UCSD-AML1 (cell line): Measurements from ENCODE around the gene AQP5.
"Not testable (repeated sequence)": the region's sequence is repeated elsewhere in the genome, so short reads cannot be mapped to it uniquely, and the experiment has no call there.

Source experiments
- DNase-seq: peaks from one replicate; lab custom pipeline; 2025; ENCODE audit not compliant: unreplicated experiment; lab: John Stamatoyannopoulos, UW

AQP5 gene

GRCh38 chr12:49979016-49979586, 17.4 kb downstream of the AQP5 start:
- no peak for DNase-seq

- DNase-seq = no peak
Observed at GRCh38 chr12:49979791-49980190, 18.1 kb downstream of the AQP5 start.

- DNase-seq = no peak
Observed at GRCh38 chr12:49980501-49981349, 19.1 kb downstream of the AQP5 start.

GRCh38 chr12:49982246-49983087, 20.8 kb downstream of the AQP5 start:
- DNase-seq = no peak

GRCh38 chr12:49983892-49984291, 22.2 kb downstream of the AQP5 start:
- no peak for DNase-seq

- no peak for DNase-seq
Observed at GRCh38 chr12:49984476-49985359, 23.0 kb downstream of the AQP5 start.

- DNase-seq = no peak
Observed at GRCh38 chr12:49985981-49986380, 24.3 kb downstream of the AQP5 start.

- DNase-seq = not testable (repeated sequence)
Observed at GRCh38 chr12:49986476-49986875, 24.8 kb downstream of the AQP5 start.

GRCh38 chr12:49987625-49988303, 26.1 kb downstream of the AQP5 start:
- DNase-seq = no peak

GRCh38 chr12:49989400-49989799, 27.7 kb downstream of the AQP5 start:
- DNase-seq = not testable (repeated sequence)

- no peak for DNase-seq
Observed at GRCh38 chr12:49990273-49990672, 28.6 kb downstream of the AQP5 start.

GRCh38 chr12:49998453-49998852, 36.8 kb downstream of the AQP5 start:
- DNase-seq = no peak

- no peak for DNase-seq
Observed at GRCh38 chr12:50003595-50003994, 41.9 kb downstream of the AQP5 start.

- DNase-seq = no peak
Observed at GRCh38 chr12:50004696-50005095, 43.0 kb downstream of the AQP5 start.

- no peak for DNase-seq
Observed at GRCh38 chr12:50005175-50005574, 43.5 kb downstream of the AQP5 start.

- no peak for DNase-seq
Observed at GRCh38 chr12:50006280-50006679, 44.6 kb downstream of the AQP5 start.

- no peak for DNase-seq
Observed at GRCh38 chr12:50006754-50007442, 45.2 kb downstream of the AQP5 start.

- no peak for DNase-seq
Observed at GRCh38 chr12:50013361-50014147, 51.9 kb downstream of the AQP5 start.

- DNase-seq = no peak
Observed at GRCh38 chr12:50014342-50014741, 52.7 kb downstream of the AQP5 start.
